RWPE2 (cell line): Measurements from ENCODE around the gene CST3.

Experiments used
- ATAC-seq: fragments of 200-7000 bp; cut with Tn5 transposase; 3 replicates; pipeline ENCODE4 v1.9.1; 2021; ENCODE audit warnings: low read depth
- DNase-seq: peaks from one replicate; pipeline ENCODE4 v3.0.0-alpha.2; 2020; ENCODE audit warnings: low spot score
- H3K27ac ChIP-seq: fragments of 450-650 bp; 2 replicates; pipeline ENCODE4 v1.5.1; 2017; ENCODE audit warnings: mild to moderate bottlenecking; ENCODE audit not compliant: poor library complexity, severe bottlenecking
- H3K27me3 ChIP-seq: fragments of 250-450 bp; sonication (Bioruptor Pico); 2 replicates; pipeline ENCODE4 v1.5.1; 2021; ENCODE audit warnings: mild to moderate bottlenecking, moderate library complexity; ENCODE audit not compliant: insufficient read depth, poor library complexity, severe bottlenecking
- H3K36me3 ChIP-seq: fragments of 250-450 bp; sonication (Bioruptor Pico); 2 replicates; pipeline ENCODE4 v1.5.1; 2020; ENCODE audit warnings: low read depth, mild to moderate bottlenecking, moderate library complexity
- H3K4me1 ChIP-seq: fragments of 250-450 bp; sonication (Bioruptor Pico); 2 replicates; pipeline ENCODE4 v1.5.1; 2021; ENCODE audit warnings: mild to moderate bottlenecking, moderate library complexity; ENCODE audit not compliant: insufficient read depth, poor library complexity, severe bottlenecking
- H3K4me3 ChIP-seq: fragments of 250-450 bp; sonication (Bioruptor Pico); 2 replicates; pipeline ENCODE4 v1.5.1; 2021; ENCODE audit warnings: mild to moderate bottlenecking, moderate library complexity; ENCODE audit not compliant: severe bottlenecking
- H3K9me3 ChIP-seq: fragments of 250-450 bp; sonication (Bioruptor Pico); 2 replicates; pipeline ENCODE4 v1.5.1; 2021; ENCODE audit warnings: mild to moderate bottlenecking, moderate library complexity; ENCODE audit not compliant: severe bottlenecking
- TF ChIP-seq, protein P1 (sequence below): fragments of 450-650 bp; IDR thresholded peaks from one replicate; pipeline ENCODE4 v1.5.1; 2017; ENCODE audit warnings: mild to moderate bottlenecking, moderate library complexity; ENCODE audit not compliant: poor library complexity, severe bottlenecking

CST3 gene

GRCh38 chr20:23587631-23588030 is 50.1 kb downstream of the CST3 start:
- peaks cover 38% of the 10 kb centered on the region for H3K4me1 ChIP-seq
- H3K27ac ChIP-seq = peak overlapping the region; percentile 55
- no peaks in the 10 kb centered on the region for H3K36me3 ChIP-seq
- TF ChIP-seq, protein P1, sequence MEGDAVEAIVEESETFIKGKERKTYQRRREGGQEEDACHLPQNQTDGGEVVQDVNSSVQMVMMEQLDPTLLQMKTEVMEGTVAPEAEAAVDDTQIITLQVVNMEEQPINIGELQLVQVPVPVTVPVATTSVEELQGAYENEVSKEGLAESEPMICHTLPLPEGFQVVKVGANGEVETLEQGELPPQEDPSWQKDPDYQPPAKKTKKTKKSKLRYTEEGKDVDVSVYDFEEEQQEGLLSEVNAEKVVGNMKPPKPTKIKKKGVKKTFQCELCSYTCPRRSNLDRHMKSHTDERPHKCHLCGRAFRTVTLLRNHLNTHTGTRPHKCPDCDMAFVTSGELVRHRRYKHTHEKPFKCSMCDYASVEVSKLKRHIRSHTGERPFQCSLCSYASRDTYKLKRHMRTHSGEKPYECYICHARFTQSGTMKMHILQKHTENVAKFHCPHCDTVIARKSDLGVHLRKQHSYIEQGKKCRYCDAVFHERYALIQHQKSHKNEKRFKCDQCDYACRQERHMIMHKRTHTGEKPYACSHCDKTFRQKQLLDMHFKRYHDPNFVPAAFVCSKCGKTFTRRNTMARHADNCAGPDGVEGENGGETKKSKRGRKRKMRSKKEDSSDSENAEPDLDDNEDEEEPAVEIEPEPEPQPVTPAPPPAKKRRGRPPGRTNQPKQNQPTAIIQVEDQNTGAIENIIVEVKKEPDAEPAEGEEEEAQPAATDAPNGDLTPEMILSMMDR = no peak
- no peaks in the 10 kb centered on the region for H3K9me3 ChIP-seq
- no peak overlapping the region for H3K4me3 ChIP-seq
- DNase-seq (no peak), ATAC-seq (no peak)
- H3K27me3 ChIP-seq = no peaks in the 10 kb centered on the region

DNA sequence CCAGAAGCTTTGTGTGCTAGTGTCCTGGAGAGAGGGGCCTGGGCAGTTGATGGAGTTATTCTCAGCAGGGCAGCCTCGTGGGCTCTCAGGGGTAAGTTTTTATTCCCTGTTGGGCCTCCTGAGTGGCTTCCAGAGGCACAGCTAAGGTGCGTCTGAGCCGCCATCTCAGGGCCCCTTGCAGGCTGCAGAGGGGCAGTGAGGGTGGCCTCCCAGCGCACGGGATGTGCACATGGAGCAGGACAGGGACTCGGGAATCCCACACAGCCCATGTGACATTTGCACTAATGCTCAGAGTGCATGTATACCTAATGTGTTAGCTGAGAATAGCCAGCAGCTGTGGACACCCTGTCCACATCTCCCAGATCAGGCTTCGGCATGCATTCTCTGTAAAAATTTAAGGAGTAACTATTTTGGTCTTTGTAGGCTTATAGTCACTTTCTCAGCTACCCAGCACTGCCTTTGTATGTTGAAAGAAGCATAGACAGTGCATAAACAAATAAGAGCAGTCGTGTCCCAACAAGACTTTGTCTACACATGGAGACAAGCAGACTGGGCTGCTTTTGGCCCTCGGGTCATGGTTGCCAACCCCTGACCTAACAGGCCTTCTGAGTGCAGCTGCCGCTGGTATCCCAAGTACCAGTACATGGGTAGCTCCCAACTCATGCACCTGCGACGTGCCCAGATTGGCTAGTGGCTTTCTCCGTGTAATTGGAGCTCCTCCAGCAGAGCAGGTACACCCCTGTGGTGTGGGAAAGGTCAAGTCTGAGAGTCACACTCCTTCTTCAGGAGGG is 50.8 kb downstream of the CST3 start:
- no peak for DNase-seq
- Histone ChIP-seq H3K9me3 (no peaks in the 10 kb centered on the region), H3K4me3 (no peak overlapping the region), H3K27me3 (no peaks in the 10 kb centered on the region), H3K4me1 (peaks cover 45% of the 10 kb centered on the region), H3K36me3 (no peaks in the 10 kb centered on the region), H3K27ac (peak overlapping the region; percentile 55)
- ATAC-seq = peak; percentile 29
- TF ChIP-seq, protein P1 = no peak

DNA sequence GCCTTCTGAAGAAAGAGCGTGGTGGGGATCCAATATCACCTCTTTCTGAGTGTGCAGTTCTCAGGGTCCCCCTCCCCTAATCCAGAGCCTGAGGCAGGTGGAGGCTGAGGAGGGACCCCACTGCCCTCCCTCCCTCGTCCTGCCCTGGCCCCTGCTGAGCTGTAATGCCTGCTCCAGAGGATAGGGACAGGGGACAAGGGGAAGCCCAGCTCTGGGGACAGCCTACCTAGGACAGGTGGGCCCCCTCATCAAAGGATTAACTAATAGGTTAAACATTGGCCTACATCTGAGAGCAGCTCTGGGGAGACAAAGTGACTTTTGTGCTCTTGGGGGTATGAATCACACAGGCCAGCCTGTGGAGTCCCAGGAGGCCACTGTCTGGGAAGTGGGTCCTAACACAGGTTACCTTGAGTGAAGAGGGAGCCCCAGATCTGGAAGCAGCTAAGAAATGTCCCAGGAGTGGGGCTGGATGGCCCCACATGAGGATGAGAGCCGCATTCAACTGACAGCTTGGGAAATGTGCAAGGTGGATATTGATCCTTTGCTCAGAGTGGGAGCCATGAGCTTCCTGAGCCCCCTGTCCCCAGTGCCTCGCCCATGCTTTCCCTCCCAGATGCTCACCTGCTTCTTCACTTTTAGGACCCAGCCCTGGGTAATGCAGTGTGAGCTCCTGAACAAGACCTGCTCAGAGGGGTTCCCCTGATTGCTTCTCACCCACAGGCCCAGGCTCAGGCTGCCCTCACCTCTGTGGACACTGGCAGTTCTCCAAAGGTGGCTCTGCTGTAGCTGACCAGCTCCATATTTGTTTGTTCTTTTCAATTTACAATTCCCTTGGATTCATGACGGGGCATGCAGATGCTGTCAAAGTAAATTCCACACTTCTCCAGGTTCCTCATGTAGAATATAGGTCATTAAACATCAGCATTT is 51.7 kb downstream of the CST3 start:
- ATAC-seq (peak; percentile 7; the same call in 1 of the 3 replicates), DNase-seq (no peak)
- no peak overlapping the region for H3K4me3 ChIP-seq
- H3K9me3 ChIP-seq = no peaks in the 10 kb centered on the region
- peak overlapping the region; percentile 55 for H3K27ac ChIP-seq
- H3K27me3 ChIP-seq = no peaks in the 10 kb centered on the region
- TF ChIP-seq, protein P1 = no peak
- peaks cover 46% of the 10 kb centered on the region for H3K4me1 ChIP-seq
- H3K36me3 ChIP-seq = no peaks in the 10 kb centered on the region

GRCh38 chr20:23585449-23585807 is 52.3 kb downstream of the CST3 start:
- DNase-seq (no peak), ATAC-seq (no peak)
- H3K4me3 ChIP-seq = no peak overlapping the region
- no peaks in the 10 kb centered on the region for H3K9me3 ChIP-seq
- TF ChIP-seq, protein P1 = no peak
- H3K27ac ChIP-seq = peak overlapping the region; percentile 55
- H3K36me3 ChIP-seq = no peaks in the 10 kb centered on the region
- H3K27me3 ChIP-seq = no peaks in the 10 kb centered on the region
- H3K4me1 ChIP-seq = peaks cover 46% of the 10 kb centered on the region
